Astrocyte of the cerebellum (primary cell): Measurements from ENCODE around the gene FAM174C.

ENCODE experiments used
- DNase-seq: peaks from one replicate; pipeline ENCODE4 v3.0.0-alpha.2; 2011; ENCODE audit warnings: low read depth
- H3K4me3 ChIP-seq: 2 replicates; pipeline ENCODE4 v1.5.1; 2011; ENCODE audit warnings: mild to moderate bottlenecking, low read depth, low read length, moderate library complexity
- CTCF ChIP-seq: IDR thresholded peaks from 2 replicates; pipeline ENCODE4 v1.5.1; 2012; ENCODE audit warnings: low read length, low read depth, moderate library complexity, mild to moderate bottlenecking; ENCODE audit errors: missing control alignments
- in situ Hi-C: cut with HindIII; loops from 2 replicates; pipeline ENCODE4 v1.10.0; 2017; ENCODE audit warnings: low sequenced_read_pairs

FAM174C gene

GRCh38 chr19:1275260-1275975, at the start of gene FAM174C:
Gene FAM174C (plus strand): TSS chr19:1275530. CDS start chr19:1275550, 20 bp downstream.
- DNase-seq = peak; percentile 89
- peak within 1 kb of the TSS; percentile 62 for H3K4me3 ChIP-seq
- no peak for TF ChIP-seq CTCF
- in situ Hi-C loops = no loop called here

- no peak overlapping the region for H3K4me3 ChIP-seq
- in situ Hi-C loops = no loop called here
- DNase-seq = no peak
- no peak for TF ChIP-seq CTCF
Observed at GRCh38 chr19:1226227-1226518, 49.2 kb upstream of the FAM174C start.

- H3K4me3 ChIP-seq = no peak overlapping the region
- in situ Hi-C loops = no loop called here
- TF ChIP-seq CTCF = no peak
- no peak for DNase-seq
Observed at GRCh38 chr19:1226522-1227303, 48.6 kb upstream of the FAM174C start.

GRCh38 chr19:1227304-1228054, 47.9 kb upstream of the FAM174C start:
- H3K4me3 ChIP-seq = no peak overlapping the region
- TF ChIP-seq CTCF = no peak
- in situ Hi-C loops = no loop called here
- no peak for DNase-seq

GRCh38 chr19:1228161-1228957, 47.0 kb upstream of the FAM174C start:
- in situ Hi-C loops = no loop called here
- no peak for DNase-seq
- no peak overlapping the region for H3K4me3 ChIP-seq
- TF ChIP-seq CTCF = no peak
